B cell (primary cell): ENCODE measurements around the gene FIBCD1.

Experiments
- EZH2 ChIP-seq: IDR thresholded peaks from 2 replicates; pipeline ENCODE4 v1.6.1; 2012; ENCODE audit warnings: borderline replicate concordance, low read depth, mild to moderate bottlenecking, moderate library complexity, low read length; ENCODE audit not compliant: insufficient read depth, poor library complexity, severe bottlenecking
- TF ChIP-seq, protein P1 (sequence below): fragments of 200-600 bp; IDR thresholded peaks from one replicate; pipeline ENCODE4 v1.8.0; 2022; ENCODE audit warnings: antibody characterized with exemption, mild to moderate bottlenecking

GRCh38 chr9:130927995-130928900, 10.8 kb downstream of the FIBCD1 start:
- TF ChIP-seq, protein P1, sequence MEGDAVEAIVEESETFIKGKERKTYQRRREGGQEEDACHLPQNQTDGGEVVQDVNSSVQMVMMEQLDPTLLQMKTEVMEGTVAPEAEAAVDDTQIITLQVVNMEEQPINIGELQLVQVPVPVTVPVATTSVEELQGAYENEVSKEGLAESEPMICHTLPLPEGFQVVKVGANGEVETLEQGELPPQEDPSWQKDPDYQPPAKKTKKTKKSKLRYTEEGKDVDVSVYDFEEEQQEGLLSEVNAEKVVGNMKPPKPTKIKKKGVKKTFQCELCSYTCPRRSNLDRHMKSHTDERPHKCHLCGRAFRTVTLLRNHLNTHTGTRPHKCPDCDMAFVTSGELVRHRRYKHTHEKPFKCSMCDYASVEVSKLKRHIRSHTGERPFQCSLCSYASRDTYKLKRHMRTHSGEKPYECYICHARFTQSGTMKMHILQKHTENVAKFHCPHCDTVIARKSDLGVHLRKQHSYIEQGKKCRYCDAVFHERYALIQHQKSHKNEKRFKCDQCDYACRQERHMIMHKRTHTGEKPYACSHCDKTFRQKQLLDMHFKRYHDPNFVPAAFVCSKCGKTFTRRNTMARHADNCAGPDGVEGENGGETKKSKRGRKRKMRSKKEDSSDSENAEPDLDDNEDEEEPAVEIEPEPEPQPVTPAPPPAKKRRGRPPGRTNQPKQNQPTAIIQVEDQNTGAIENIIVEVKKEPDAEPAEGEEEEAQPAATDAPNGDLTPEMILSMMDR, result no peak
- no peak for TF ChIP-seq EZH2
